GM18909 (cell line): ENCODE measurements around the gene ARFIP2.

ENCODE experiments used
- ATAC-seq: cut with Tn5 transposase; IDR thresholded peaks from one replicate; pipeline ENCODE4 v1.9.1; 2021; ENCODE audit warnings: mild to moderate bottlenecking; ENCODE audit not compliant: unreplicated experiment, poor library complexity

Gene ARFIP2

GRCh38 chr11:6452219-6452618 lies 28.9 kb downstream of the ARFIP2 start:
- ATAC-seq = no peak

DNA sequence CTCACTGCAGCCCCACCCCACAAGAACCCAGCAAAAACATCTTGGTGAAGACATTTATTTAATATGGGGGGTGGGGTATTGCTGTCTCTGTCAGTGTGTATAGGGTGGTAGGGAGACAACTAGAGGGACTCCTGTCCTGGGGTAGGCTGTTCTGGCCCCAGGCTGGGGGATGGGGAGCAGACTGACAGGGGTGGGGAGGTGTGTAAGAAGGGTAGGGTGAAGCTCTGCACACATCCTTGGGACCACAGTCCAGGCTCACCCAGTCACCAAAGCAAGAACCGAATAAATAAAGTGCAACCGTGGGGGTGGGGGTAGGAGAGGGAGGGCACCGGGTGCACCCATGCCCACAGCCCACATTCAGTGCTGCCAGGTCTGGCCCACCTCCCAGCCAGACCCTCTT lies 32.6 kb downstream of the ARFIP2 start:
- no peak for ATAC-seq

GRCh38 chr11:6443269-6444003 lies 37.7 kb downstream of the ARFIP2 start:
- peak; percentile 83 for ATAC-seq

GRCh38 chr11:6442441-6442840 lies 38.7 kb downstream of the ARFIP2 start:
- ATAC-seq = no peak

- no peak for ATAC-seq
Measured at GRCh38 chr11:6440906-6441358, 40.2 kb downstream of the ARFIP2 start, which contains the start of gene HPX. Gene HPX (minus strand): TSS chr11:6440987. CDS start chr11:6440963, 24 bp downstream.

GRCh38 chr11:6438979-6439571 lies 42.1 kb downstream of the ARFIP2 start:
- ATAC-seq = no peak

DNA sequence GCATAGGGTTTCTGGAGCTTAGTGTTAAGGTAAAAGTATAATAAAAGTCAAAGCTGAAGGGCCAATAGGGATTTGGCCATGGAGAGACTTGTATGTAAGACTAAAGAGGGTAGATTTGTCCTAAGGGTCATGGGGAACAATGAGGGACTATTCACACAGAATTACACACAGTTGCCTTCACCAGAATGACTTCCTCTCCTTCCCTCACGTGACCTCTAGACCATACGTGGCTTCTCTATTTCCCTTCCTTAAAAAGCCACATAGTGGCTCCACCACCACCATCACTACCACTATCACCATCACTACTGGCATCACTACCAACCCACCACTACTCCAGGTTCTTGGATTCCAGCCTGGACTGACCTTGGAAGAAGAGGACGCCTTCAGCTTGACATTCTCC lies 43.1 kb downstream of the ARFIP2 start:
- ATAC-seq = no peak

DNA sequence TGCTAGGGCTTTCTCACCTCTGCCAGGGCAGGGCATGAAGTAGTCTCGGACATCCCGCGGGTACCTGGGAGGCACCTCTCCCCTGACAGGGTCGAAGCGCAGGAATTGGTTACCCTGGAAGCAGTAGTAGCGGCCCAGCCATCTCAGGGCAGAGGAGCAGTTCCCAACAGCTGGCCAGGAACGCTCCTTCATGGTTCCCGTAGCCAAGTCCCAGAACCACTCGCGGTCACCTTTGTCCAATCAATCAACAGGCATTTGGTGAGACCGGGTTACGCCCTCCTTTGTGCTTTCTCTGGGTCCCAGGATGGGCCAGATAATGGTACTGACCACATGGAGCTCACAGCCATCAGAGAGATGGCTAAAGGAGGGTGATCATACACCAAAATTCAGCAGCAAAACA lies 43.7 kb downstream of the ARFIP2 start:
- ATAC-seq = no peak

GRCh38 chr11:6433998-6434660 lies 47.0 kb downstream of the ARFIP2 start:
- ATAC-seq = peak; percentile 45

DNA sequence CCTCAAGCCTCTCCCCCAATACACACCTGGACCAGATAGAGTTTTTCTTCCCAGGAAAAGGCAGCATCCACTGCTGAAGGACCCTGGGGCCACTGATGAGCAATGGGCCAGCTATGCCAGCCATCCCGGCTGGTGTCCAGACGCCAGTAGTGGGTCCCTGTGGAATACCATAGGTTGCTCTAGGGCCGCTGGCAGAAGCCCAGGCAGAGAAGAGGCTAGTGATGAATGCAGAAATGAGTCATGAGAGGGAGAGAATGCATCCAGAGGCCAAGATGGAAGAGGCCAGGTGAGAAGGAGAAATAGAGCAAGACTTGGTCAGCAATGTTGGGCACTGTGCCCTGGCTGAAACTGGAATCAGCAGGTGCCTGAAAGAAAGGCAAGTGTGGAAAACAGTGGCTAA lies 49.3 kb downstream of the ARFIP2 start:
- no peak for ATAC-seq

- no peak for ATAC-seq
Measured at GRCh38 chr11:6427516-6427915, 53.6 kb downstream of the ARFIP2 start.
